Right kidney (tissue), 9 donors: Measurements from ENCODE around the gene MMP15.
"Not testable (repeated sequence)": the region's sequence is repeated elsewhere in the genome, so short reads cannot be mapped to it uniquely, and the experiment has no call there.

Experiments used
- DNase-seq: peaks from one replicate; pipeline ENCODE4 v3.0.0-alpha.2; 2016
- long read RNA-seq, 8 donors: transcript quantifications; one replicate each; lab custom pipeline, GENCODE V29; 2026

The MMP15 gene
- long read RNA-seq, donor 1, full-length matches to known transcripts: 1 of 1 reads
- long read RNA-seq, donor 1, partial matches to known transcripts: 0 of 1 reads
- long read RNA-seq, donor 1, other reads (novel, unspliced or antisense): 0 of 1 reads
- long read RNA-seq, donor 2, full-length matches to known transcripts: 3 of 3 reads
- long read RNA-seq, donor 2, partial matches to known transcripts: 0 of 3 reads
- long read RNA-seq, donor 2, other reads (novel, unspliced or antisense): 0 of 3 reads
- long read RNA-seq, donor 3, full-length matches to known transcripts: 2 of 2 reads
- long read RNA-seq, donor 3, partial matches to known transcripts: 0 of 2 reads
- long read RNA-seq, donor 3, other reads (novel, unspliced or antisense): 0 of 2 reads
- long read RNA-seq, donor 4, full-length matches to known transcripts: 3 of 3 reads
- long read RNA-seq, donor 4, partial matches to known transcripts: 0 of 3 reads
- long read RNA-seq, donor 4, other reads (novel, unspliced or antisense): 0 of 3 reads
- long read RNA-seq, donor 5, full-length matches to known transcripts: 7 of 7 reads
- long read RNA-seq, donor 5, partial matches to known transcripts: 0 of 7 reads
- long read RNA-seq, donor 5, other reads (novel, unspliced or antisense): 0 of 7 reads
- long read RNA-seq, donor 6, full-length matches to known transcripts: 6 of 12 reads
- long read RNA-seq, donor 6, partial matches to known transcripts: 6 of 12 reads
- long read RNA-seq, donor 6, other reads (novel, unspliced or antisense): 0 of 12 reads
- long read RNA-seq, donor 7: 0 reads
- long read RNA-seq, donor 8, full-length matches to known transcripts: 5 of 13 reads
- long read RNA-seq, donor 8, partial matches to known transcripts: 8 of 13 reads
- long read RNA-seq, donor 8, other reads (novel, unspliced or antisense): 0 of 13 reads

DNA sequence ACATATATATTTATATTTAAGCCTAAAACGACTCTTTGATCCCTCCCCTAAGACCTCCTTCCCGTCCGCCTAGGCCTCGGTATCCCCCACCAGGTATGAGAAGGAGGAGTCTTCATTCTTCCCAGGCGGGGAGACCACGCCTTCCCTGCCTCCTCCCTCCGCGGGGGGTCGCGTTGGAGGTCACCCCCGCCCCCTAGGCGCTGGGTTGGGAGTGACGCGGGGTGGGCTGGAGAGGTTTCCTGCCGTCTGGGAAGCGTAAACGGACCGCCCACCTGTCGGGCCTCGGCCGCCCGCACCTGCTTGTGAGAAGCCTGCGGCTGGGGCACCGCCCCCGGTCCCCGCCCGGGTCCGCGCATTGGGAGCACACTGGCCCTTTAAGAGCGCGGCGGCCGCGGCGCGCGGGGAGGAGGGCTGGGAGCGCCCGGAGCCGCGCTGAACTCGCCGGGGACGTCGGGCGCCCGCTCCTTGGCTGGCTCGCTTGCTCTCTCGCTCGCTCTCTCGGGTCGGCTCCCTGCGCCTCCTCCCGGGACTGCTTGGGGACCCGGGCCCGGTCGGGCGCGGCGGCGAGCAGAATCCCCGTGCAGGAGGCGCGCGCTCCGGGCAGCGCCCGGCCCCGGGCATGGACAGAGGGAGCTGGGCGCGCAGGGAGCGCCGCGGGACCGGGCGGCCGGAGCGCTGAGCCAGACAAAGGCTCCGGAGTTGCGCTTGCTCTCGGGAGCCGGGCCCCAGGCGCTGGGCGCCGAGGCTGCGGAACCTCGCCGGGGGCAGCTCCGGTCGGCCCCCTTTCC lies at the start of gene MMP15:
Gene MMP15, plus strand, starts transcription at position 404 of the 788 bp plus-strand sequence. CDS start 597 bp downstream, outside the sequence.
- peak; percentile 95 for DNase-seq

DNA sequence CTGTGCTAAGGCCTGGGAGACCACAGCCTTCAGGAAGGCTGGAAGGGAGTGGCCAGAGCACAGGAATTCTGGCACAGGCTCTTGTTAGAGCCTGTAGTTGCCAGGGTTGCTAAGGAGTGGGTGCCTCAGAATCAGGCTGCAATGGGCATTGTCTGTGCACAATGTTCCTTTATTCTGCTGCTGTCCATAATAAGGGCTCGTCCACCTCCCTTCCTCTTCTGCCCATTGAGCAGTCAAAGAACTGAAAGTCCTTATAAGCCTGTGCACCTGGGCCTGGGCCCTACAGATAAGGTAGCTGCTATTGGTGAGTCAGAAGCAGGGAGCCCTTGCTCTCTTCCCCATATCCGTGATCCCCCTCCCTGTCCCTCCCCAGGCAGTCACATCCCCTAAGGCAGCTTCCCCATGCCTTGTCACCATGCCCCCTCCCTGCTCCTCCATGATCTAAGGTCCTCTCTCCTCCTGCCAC lies 49.2 kb upstream of the MMP15 start:
- DNase-seq: no peak

DNA sequence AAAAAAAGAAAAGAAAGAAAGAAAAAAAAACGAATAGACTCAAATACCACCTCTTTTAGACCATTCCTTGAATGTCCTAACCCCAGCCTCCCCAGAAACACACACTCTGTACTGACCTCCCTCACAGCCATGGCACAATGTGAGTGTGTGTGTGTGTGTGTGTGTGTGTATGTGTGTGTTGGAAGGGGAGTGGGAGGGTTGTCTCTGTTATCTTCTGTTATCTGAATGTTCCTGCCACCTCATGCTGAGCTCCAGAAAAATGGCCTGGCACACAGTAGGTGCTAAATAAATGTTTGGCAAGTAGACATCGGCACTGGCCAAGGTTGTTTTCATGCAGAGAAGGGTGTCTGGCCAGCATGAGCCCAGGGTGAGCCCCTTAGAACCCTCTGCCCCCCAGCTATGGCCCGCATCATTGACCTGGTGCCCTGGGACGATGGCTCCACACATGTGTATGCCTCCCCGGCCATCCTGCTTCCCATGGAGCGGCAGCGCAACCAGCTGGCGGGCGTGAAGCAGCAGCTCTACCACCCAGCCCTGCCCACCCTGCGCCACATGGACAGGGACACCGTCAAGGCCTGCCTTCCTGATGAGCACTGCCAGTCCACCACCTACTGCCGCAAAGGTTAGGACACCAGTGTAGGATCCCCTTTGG lies 48.0 kb upstream of the MMP15 start:
- no peak for DNase-seq

DNA sequence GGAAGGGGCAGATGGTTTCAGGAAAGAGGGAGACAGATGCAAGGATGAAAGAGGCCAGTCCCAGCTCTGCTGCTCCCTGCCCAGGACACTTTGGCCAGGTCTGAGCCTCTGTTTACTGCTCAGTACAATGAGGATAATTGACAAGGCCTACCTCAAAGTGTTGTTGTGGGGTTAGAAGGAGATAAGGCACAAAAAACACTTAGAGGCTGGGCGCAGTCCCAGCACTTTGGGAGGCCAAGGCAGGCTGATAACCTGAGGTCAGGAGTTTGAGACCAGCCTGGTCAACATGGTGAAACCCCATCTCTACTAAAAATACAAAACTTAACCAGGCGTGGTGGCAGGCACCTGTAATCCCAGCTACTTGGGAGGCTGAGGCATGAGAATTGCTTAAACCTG lies 47.5 kb upstream of the MMP15 start:
- DNase-seq: not testable (repeated sequence)

DNA sequence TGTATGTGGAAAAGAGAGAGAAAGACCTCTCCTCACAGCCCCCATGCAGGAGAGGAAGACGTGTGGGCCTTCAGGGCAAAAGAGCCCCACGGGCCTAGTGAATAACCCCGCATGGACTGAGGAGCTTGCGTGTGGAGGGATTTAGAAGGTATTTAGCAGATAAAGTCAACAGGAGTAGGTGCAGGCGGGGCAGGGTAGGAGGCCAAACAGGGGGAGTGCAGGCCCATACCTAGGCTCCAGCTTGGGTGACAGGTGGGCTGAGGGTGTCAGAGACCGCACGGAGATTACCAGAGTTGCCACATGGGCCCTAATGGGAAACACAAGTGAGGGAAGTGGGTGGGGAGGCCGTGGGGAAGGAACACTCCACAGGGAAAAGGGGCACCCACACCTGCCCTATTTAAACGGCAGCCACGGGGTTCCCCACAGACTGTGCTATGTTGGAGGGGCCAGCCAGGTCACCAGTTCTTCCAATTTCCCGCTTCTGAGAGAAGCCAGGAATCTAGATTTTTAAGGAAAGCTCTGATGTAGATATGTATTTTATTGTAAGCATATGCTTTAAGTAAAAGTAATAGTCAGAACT lies 46.5 kb upstream of the MMP15 start:
- DNase-seq: no peak

DNA sequence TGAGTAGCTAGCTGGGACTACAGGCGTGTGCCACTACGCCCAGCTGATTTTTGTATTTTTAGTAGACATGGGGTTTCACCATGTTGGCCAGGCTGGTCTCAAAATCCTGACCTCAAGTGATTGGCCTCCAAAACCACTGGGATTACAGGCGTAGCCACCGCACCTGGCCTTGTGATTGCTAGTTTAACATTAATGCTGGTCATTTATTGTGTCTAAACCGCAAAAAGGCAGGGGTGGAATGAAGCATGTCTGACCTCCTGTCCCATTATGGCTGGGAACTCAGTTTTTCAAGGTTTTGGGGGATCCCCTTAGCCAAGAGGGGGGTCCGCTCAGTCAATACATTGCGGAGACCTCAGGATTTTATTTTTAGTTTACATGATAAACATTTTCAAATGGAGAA lies 43.9 kb upstream of the MMP15 start:
- no peak for DNase-seq

DNA sequence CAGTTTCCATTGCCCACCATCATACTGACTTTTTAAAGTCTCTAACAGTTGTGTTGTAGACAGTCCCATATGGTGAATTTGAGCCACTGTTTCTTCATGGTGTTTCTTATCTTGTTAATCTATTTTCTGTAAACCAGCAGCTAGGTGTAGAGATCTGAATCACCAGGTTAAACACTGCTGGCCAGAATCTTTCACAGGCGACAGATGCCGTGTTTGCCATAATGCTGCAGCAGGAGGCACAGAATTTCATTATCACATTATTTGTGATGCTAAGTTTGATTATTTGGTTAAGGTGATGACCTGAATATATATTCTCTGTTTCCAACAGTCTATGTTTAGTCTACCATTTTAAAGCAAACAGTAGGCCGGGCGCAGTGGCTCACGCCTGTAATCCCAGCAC lies 43.2 kb upstream of the MMP15 start:
- DNase-seq: no peak

DNA sequence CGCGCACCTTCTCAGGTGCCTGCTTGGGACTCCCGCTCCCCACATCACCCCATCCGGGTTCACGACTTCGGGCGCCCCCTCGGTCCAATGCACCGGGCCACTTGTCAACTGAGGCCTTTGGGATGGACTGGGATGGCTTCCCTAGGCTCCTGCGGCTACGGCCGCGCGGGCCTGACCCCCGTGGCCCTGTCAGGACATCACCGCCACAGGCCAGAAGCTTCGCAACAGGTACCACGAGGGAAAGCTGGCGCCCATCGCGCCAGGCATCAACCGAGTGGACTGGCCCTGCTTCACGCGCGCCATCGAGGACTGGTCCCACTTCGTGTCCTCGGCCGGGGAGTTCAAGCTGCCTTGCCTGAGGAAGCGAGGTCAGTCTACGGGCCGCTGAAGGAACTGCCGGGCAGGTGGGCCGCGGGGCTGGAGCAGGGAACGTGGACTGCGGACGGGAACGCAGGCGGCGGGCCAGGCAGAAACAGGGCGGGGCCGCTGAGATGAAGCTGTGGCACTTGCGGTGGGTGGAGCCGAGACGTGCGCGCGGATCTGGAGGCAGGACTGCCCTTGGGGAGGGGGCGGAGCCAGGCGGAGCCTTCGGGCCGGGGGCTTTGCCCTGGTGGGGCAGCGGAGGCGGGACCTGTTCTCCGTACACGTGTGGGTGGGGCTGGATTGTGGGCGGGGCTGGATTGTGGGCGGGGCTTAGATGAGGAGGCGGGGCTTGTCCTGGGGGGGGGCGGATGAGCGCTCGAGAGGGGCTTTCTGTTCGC lies 40.9 kb upstream of the MMP15 start:
- DNase-seq: peak; percentile 63

DNA sequence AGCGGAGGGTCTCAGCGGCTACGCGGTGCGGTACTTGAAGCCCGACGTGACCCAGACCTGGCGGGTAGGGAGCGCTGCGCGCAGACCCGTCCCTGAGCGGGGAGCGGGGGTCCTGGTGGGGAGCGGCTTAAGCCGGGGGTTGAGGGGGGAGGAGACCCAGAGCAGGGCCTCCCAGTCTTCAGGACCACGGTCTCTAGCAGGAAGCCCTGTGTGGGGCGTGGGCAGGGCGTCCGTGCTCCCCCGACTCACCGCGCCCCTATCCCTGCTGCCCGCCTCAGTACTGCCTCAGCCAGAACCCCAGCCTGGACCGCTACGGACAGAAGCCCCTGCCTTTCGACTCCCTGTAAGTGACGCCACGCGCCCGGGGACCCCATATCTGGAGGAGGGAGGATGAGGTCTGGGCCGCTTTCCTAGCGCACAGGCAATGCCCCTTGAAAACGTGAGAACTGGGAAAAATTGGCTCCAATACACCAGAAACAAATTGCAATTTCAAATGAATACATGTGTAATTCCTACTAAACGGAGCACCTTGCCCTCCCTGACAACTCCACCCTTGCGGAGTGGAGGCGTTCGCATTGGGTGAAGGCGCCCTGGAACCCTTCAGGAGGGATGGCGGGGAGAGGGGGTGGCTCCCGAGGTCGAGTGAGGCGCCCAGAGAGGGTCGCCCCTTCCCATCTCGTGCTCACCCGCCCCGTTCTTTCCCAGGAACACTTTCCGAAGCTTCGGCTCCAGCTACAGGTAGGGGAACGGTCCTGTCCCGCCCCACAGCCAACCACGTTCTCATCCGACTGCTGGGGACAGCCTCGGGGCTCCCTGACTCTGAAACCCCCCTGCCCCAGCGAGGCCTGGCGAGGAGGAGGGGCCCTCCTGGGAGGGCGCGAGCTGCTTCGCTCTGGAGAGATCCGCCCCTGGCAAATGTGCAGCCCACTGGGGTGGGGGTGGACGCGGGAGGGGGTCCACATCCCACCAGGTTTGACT lies 40.1 kb upstream of the MMP15 start:
- peak; percentile 52 for DNase-seq

DNA sequence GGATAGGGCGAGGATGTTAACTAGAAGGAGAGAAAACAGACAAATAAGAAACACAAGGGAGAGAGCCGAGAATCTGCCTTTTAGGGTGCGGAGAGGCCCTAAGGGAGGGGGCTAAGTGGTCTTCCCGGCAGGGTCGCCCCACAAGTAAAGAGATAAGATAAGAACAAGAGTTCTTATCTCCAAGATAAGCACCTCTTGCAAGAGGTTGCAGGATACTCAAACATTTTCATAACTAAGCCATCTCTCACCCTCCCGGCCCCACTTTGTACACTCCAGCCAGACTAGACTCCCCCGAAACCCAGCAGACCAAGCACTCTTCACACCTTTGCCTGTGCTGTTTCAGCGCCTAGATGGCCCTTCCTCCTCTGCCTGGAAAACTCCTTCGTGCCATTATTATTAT lies 39.4 kb upstream of the MMP15 start:
- DNase-seq: no peak

DNA sequence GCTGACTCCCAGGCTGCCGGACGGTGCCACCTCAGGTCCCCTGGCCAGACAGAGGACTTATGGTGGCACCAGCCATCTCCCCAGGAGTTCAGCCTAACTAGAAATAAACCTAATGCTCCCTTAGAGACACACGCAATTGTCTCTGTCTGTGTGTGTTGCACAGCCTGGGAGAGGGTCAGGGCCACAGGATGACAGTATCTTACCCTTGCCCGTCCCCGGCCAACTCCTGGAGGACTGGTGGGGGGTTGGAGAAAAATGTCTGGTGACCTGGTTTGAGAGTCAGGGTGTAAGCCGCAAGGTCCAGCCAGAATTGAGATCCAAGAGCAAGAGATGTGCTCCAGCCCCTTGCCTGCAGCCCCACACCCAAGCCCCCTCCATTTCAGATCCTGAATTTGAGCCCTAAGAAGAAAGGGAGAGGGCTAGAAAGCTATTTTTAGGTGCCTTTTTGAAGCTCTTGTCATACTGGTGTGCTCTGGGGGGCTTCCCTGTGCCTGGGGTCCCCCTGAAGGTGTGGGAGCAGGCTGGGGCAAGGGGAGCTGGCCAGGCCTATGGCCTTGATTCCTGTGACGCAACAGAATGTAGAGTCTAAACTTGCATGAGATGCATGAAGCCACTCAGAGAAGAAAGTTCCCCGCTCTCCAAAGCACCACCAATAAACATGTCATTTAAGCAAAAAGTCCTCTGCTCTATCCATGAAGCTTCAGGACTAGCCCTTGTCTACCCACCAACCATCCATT lies 37.9 kb upstream of the MMP15 start:
- no peak for DNase-seq

DNA sequence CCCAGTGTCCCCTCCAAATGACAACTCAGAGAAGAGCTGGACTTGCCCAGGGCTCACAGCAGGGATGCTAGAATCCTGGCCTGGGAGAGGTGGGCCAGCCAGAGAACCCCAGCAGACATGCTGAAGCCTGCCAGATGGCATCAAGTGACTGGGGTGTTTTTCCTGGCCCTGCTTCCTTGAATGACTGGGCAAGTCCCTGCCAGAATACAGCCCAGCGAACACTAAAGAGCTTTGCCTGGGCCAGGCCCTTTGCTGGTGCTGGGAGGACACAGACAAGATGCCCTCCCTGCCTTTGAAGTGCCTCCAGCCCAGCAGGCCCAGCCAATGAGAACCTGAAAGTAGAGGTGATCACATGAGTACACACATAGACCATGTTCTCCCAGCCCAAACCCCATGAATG lies 36.6 kb upstream of the MMP15 start:
- no peak for DNase-seq

DNA sequence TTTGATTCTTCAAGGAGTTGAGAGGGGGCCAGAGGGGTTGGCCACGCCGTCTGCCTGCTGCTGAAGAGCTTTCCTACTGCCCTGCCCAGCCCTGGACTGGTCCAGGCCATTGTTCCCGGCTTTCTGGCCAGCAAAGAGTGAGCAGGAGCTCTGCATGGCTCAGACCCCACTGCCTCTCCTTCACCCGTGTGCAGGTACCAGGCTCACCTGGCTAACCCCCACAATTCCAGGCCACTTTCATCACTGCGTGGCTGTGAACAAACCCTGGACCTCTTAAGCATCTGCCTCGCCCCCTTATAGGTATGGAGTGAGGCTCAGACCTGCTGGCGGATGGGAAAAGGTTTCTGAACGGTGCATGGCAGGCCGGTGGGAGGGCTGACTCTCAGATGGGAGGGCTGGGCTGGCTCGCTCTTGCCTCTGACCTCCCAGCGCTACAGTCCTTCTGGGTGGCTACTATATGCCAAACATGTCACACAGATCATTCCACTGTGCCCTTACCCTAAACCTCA lies 33.9 kb upstream of the MMP15 start:
- DNase-seq: no peak

DNA sequence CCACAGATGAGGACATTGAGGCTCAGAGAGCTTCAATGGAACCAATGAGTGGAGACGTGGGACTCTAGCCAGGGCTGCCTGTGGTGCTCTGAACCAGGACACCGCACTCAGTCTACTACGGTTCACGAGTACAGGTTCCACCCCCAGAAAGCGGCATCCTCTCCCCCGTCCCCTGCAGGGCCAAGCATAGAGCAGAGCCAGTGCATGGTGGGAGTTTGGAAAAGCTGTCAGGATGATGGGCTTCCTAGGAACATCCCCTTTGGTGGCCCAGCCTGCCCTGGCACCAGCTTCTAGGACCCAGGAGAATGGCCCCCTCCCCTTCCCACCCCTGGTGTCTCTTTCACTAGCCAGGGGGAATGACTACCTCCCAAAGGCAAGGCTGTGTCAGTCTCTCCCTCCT lies 33.5 kb upstream of the MMP15 start:
- no peak for DNase-seq

DNA sequence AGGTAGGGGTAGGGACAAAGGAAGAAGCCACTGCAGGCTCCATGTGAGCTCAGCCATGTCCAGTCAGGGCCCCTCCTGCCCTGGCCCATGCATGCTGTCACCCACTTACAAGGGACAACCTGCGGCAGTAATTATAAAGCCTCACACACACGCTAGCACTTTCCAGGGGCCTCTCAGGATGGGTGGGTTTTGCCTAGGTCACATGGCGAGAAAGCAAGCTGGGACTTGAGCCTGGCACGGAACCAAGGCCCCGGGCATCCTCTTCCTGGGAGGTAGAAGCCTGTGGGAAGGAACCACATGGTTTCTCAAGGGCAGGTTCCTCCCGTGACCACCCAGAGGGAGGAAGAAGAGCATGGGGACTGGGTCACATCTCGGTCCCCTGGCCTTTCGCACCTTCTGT lies 32.1 kb upstream of the MMP15 start:
- no peak for DNase-seq

DNA sequence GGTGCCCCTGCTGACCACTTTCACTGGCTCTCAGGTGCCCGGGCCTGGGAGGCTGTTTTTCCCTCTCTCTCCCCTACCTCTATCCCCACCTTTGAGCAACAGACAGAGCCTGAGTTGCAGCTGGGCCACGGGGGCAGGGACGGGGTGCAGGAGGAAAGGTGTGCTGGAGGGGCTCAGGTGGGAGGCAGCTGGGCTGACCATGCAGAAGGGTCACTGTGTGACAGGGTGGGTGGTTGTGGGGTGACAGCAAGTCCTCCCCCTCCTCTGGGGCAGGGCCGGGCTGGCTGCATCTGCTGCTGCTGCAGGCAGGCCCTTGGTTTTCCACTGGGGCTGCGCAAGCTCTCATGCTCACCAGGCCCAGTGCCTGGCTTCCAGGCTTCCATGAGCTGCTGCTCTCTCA lies 31.7 kb upstream of the MMP15 start:
- DNase-seq: no peak

DNA sequence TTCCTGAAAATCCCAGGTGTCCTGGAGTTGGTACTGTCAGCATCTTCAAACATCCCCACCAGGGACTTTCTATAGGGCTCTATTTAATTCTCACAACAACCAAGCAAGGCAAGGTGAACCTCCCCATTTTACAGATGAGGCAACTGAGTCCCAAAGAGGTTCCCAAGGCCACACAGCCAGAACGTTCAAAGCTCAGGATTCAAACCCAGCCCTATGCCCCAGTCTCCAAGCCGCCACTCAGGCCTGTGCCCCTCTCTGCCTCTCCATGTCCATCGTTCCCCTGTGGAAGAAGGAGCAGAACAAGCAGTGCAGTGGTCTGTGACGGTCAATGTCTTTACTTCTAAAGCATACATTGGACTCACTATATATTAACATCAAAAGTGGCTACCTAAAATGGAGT lies 31.2 kb upstream of the MMP15 start:
- no peak for DNase-seq

DNA sequence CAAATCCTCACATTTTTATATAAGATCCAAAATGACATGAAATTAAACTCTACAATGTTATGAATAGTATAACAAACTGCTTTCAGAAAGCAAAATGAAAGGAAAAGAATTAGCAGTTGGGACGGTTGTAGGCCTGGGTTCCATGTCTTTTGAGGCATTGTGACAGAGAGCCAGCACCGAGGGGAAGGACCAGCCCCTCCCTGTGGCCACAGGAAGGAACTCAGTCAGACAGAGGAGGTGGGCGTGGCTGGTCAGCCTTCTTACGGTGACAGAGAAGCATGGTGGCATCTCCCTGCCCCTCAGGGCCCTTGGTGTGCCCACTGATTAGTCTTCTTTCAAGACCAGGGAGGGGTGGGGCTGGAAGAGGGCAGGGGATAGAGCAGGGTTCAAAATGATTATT lies 30.8 kb upstream of the MMP15 start:
- DNase-seq: no peak
